GM12878 (cell line): ENCODE data around the gene NTF3. TPM values are rescaled to one million over a fixed set of nuclear protein-coding genes. Genes with fewer than 3 reads are reported as not detected.

Experiments used
- CBFB ChIP-seq: IDR thresholded peaks from 2 replicates; pipeline ENCODE4 v1.6.1; 2016; ENCODE audit warnings: antibody characterized with exemption, low read depth
- CBX5 ChIP-seq: sonication (generic); IDR thresholded peaks from 2 replicates; pipeline ENCODE4 v1.6.1; 2016; ENCODE audit warnings: low read depth, moderate library complexity, mild to moderate bottlenecking, inconsistent platforms
- CREM ChIP-seq: IDR thresholded peaks from 2 replicates; pipeline ENCODE4 v1.6.1; 2014; ENCODE audit warnings: antibody characterized with exemption, low read depth
- CUX1 ChIP-seq: IDR thresholded peaks from 2 replicates; pipeline ENCODE4 v1.6.1; 2012; ENCODE audit warnings: improper control_type of control experiment, low read depth, low read length; ENCODE audit not compliant: insufficient replicate concordance
- HDAC2 ChIP-seq: fragments of 200-600 bp; sonication (generic); IDR thresholded peaks from 2 replicates; pipeline ENCODE4 v1.6.1; 2017
- IKZF2 ChIP-seq, 2 experiments: fragments of 450-650 bp; IDR thresholded peaks; 2 replicates each; pipeline ENCODE4 v1.6.1; 2017; ENCODE audit warnings: mild to moderate bottlenecking in 2 of 2, moderate library complexity in 2 of 2
- IRF4 ChIP-seq: IDR thresholded peaks from 2 replicates; pipeline ENCODE4 v1.6.1; 2011; ENCODE audit warnings: low read depth, low read length
- NFYB ChIP-seq: IDR thresholded peaks from 2 replicates; pipeline ENCODE4 v1.6.1; 2011; ENCODE audit warnings: low read depth, mild to moderate bottlenecking, low read length, improper control_type of control experiment, moderate library complexity; ENCODE audit not compliant: insufficient read depth
- SMAD1 ChIP-seq: fragments of 450-650 bp; IDR thresholded peaks from 2 replicates; pipeline ENCODE4 v1.6.1; 2018; ENCODE audit warnings: mild to moderate bottlenecking, low read depth; ENCODE audit not compliant: partially characterized antibody
- SMAD5 ChIP-seq: IDR thresholded peaks from 2 replicates; pipeline ENCODE4 v1.6.1; 2016; ENCODE audit warnings: antibody characterized with exemption, low read depth
- SPI1 ChIP-seq: IDR thresholded peaks from 2 replicates; pipeline ENCODE4 v1.6.1; 2011; ENCODE audit warnings: low read depth, mild to moderate bottlenecking, low read length, moderate library complexity, borderline replicate concordance; ENCODE audit not compliant: insufficient read depth
- TARDBP ChIP-seq: IDR thresholded peaks from 2 replicates; pipeline ENCODE4 v1.6.1; 2016; ENCODE audit warnings: borderline replicate concordance
- polyA plus RNA-seq, 11 experiments: library from polyadenylated mRNA; depleted of rRNA in 4 of 11; unstranded in 6 of 11; stranded (reverse) in 5 of 11; fragments of >200 nt; fragmentation: Nextera tagmentation in 4 of 11; fragmentation: Illumina TruSeq in 1 of 11; extraction: Ambion mirVana in 4 of 11; extraction: Trizol in 1 of 11; gene quantifications; 1 replicate in 1 of 11; 2 replicates in 10 of 11; pipeline versions ENCODE4 v1.2.1 to v1.2.3, GENCODE V29; 2011 to 2016; ENCODE audit warnings: inconsistent platforms in 2 of 11, missing spikeins in 2 of 11, low read depth in 1 of 11
- total RNA-seq, 4 experiments: library from RNA; depleted of rRNA in 3 of 4; stranded (reverse); fragments of >200 nt in 3 of 4; fragmentation: Illumina TruSeq in 1 of 4; extraction: Trizol in 1 of 4; gene quantifications; 2 replicates each; pipeline versions ENCODE4 v1.2.1 to v1.2.3, GENCODE V29; 2013 to 2021
- TF ChIP-seq, protein P1 (sequence below): fragments of 450-650 bp; IDR thresholded peaks from 2 replicates; pipeline ENCODE4 v1.6.1; 2017; ENCODE audit warnings: mild to moderate bottlenecking, low read depth, inconsistent platforms; ENCODE audit not compliant: poor library complexity, severe bottlenecking
- TF ChIP-seq, protein P2 (sequence below): fragments of 450-650 bp; formaldehyde crosslinking; IDR thresholded peaks from 2 replicates; pipeline ENCODE4 v1.4.0; 2022; ENCODE audit warnings: mild to moderate bottlenecking, moderate library complexity

NTF3 gene
- total and polyA plus RNA-seq, 10 of the 15 experiments (the other 5 are each of a cell fraction or from before 2014, with no cell fraction given), result 0.07 TPM; not detected in 9

DNA sequence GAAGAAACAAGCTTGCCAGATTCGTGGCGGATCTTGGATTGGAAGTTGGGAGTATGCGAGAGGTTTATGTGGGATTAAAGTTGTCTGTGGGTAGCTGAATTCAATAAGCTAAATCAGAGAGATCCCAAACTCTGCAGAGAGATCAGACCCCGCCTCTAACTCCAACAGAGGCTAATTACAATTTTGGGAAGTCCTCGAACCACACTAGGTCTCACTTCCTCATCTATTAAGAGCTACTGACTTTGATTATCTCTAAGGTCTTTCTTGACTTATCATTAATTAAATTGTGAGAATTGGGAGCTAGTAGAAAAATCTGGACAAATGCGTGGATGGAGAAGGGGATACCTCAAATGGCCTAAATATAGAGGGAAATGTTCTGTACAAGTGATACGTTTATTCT lies 9.1 kb downstream of the NTF3 start (continued):
- no peak for TF ChIP-seq CUX1
- TF ChIP-seq CBFB, result no peak
- TF ChIP-seq TARDBP, result no peak
- TF ChIP-seq NFYB, result no peak
- peak; percentile 94 for TF ChIP-seq SPI1
- TF ChIP-seq, protein P1, sequence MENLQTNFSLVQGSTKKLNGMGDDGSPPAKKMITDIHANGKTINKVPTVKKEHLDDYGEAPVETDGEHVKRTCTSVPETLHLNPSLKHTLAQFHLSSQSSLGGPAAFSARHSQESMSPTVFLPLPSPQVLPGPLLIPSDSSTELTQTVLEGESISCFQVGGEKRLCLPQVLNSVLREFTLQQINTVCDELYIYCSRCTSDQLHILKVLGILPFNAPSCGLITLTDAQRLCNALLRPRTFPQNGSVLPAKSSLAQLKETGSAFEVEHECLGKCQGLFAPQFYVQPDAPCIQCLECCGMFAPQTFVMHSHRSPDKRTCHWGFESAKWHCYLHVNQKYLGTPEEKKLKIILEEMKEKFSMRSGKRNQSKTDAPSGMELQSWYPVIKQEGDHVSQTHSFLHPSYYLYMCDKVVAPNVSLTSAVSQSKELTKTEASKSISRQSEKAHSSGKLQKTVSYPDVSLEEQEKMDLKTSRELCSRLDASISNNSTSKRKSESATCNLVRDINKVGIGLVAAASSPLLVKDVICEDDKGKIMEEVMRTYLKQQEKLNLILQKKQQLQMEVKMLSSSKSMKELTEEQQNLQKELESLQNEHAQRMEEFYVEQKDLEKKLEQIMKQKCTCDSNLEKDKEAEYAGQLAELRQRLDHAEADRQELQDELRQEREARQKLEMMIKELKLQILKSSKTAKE, result no peak
- TF ChIP-seq IKZF2 (IDR thresholded peaks at IDR 0.05), result no peak
- no peak for TF ChIP-seq SMAD1
- no peak for TF ChIP-seq HDAC2
- TF ChIP-seq, protein P2, sequence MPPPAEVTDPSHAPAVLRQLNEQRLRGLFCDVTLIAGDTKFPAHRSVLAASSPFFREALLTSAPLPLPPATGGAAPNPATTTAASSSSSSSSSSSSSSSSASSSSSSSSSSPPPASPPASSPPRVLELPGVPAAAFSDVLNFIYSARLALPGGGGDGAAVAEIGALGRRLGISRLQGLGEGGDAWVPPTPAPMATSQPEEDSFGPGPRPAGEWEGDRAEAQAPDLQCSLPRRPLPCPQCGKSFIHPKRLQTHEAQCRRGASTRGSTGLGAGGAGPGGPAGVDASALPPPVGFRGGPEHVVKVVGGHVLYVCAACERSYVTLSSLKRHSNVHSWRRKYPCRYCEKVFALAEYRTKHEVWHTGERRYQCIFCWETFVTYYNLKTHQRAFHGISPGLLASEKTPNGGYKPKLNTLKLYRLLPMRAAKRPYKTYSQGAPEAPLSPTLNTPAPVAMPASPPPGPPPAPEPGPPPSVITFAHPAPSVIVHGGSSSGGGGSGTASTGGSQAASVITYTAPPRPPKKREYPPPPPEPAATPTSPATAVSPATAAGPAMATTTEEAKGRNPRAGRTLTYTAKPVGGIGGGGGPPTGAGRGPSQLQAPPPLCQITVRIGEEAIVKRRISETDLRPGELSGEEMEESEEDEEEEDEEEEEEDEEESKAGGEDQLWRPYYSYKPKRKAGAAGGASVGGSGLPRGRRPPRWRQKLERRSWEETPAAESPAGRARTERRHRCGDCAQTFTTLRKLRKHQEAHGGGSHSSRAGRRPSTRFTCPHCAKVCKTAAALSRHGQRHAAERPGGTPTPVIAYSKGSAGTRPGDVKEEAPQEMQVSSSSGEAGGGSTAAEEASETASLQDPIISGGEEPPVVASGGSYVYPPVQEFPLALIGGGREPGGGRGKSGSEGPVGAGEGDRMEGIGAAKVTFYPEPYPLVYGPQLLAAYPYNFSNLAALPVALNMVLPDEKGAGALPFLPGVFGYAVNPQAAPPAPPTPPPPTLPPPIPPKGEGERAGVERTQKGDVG (CRISPR knock-in tag), result no peak
- no peak for TF ChIP-seq CREM
- TF ChIP-seq IRF4, result 0 out of 2 replicates have a peak, but pooled peaks have one; percentile 15
- TF ChIP-seq CBX5, result no peak
- TF ChIP-seq SMAD5, result no peak
